K562 (cell line): Measurements from ENCODE around the gene SORT1. TPM values are rescaled to one million over a fixed set of nuclear protein-coding genes. Genes with fewer than 3 reads are reported as not detected.

Experiments
- ATAC-seq: fragments of 200-7000 bp; cut with Tn5 transposase; 3 replicates; pipeline ENCODE4 v1.9.1; 2020; ENCODE audit warnings: moderate library complexity
- BruUV-seq: library from RNA; stranded (reverse); fragments of 400-500 nt; replicated peaks from 2 replicates; lab custom pipeline; 2021; lab: Mats Ljungman, UMichigan
- CTCF ChIA-PET: fragments of 300-600 bp; formaldehyde crosslinking; extraction: SDS; loops from one replicate; lab custom pipeline; 2021; ENCODE audit warnings: low intra/inter-chr PET ratio; lab: Yijun Ruan, JAX
- POLR2A ChIA-PET: fragments of 300-600, 350-650 bp; sonication (Branson Sonifier 250); formaldehyde crosslinking; extraction: SDS; loops from one replicate; lab custom pipeline; 2021; ENCODE audit warnings: antibody characterized with exemption, inconsistent platforms; lab: Yijun Ruan, JAX
- DNase-seq, 4 experiments: peaks; one replicate each; pipeline versions ENCODE4 v3.0.0 to v3.0.0-alpha.2; 2011 to 2018; ENCODE audit warnings: low spot score in 3 of 4, mixed read lengths in 3 of 4; ENCODE audit errors: extremely low read depth in 1 of 4
- FAIRE-seq: peaks from 2 replicates; lab custom pipeline; 2011; peaks lifted over from hg19 to GRCh38; lab: Jason Lieb, UNC
- H2AFZ ChIP-seq: 2 replicates; pipeline ENCODE4 v1.6.0; 2011; ENCODE audit warnings: low read depth, low read length, control low read depth, inconsistent platforms
- H3K27ac ChIP-seq: fragments of 200-600 bp; 3 replicates; pipeline ENCODE4 v1.8.0; 2011; ENCODE audit warnings: low read depth, mild to moderate bottlenecking, control low read depth, inconsistent platforms, low read length, moderate library complexity, mixed read lengths; ENCODE audit errors: extremely low read depth
- H3K27me3 ChIP-seq, 2 experiments: fragments of 300-600 bp in 1 of 2; 2 replicates in 1 of 2; 3 replicates in 1 of 2; pipeline versions ENCODE4 v1.6.0 to v1.8.0; 2011; ENCODE audit warnings: inconsistent platforms in 2 of 2, low read length in 2 of 2, mild to moderate bottlenecking in 1 of 2, mixed read lengths in 1 of 2, moderate library complexity in 1 of 2; ENCODE audit not compliant: control insufficient read depth in 2 of 2, insufficient read depth in 2 of 2
- H3K36me3 ChIP-seq: fragments of 300-600 bp; 3 replicates; pipeline ENCODE4 v1.8.0; 2011; ENCODE audit warnings: mild to moderate bottlenecking, low read length, inconsistent platforms; ENCODE audit not compliant: control insufficient read depth, insufficient read depth
- H3K4me1 ChIP-seq, 2 experiments: fragments of 200-600 bp in 1 of 2; replicated peaks in 1 of 2; 2 replicates in 1 of 2; 3 replicates in 1 of 2; pipeline versions ENCODE4 v1.5.1 to v1.8.0; 2011; ENCODE audit warnings: inconsistent platforms in 2 of 2, low read length in 2 of 2, mild to moderate bottlenecking in 1 of 2, mixed read lengths in 1 of 2, moderate library complexity in 1 of 2; ENCODE audit not compliant: control insufficient read depth in 2 of 2, insufficient read depth in 2 of 2
- H3K4me2 ChIP-seq: 2 replicates; pipeline ENCODE4 v1.6.1; 2011; ENCODE audit warnings: low read length, control low read depth, inconsistent platforms, mixed read lengths; ENCODE audit not compliant: insufficient read depth
- H3K4me3 ChIP-seq: fragments of 200-600 bp; sonication (generic), shearing (Covaris generic); 2 replicates; pipeline ENCODE4 v1.5.1; 2016; ENCODE audit warnings: control low read depth, inconsistent platforms
- H3K79me2 ChIP-seq: fragments of 200-600 bp; 3 replicates; pipeline ENCODE4 v1.8.0; 2011; ENCODE audit warnings: low read length, inconsistent platforms; ENCODE audit not compliant: control insufficient read depth, insufficient read depth
- H3K9ac ChIP-seq, 2 experiments: 2 replicates each; pipeline versions ENCODE4 v1.6.0 to v1.6.1; 2011; ENCODE audit warnings: low read depth in 2 of 2, low read length in 2 of 2, control low read depth in 1 of 2, inconsistent platforms in 1 of 2, mild to moderate bottlenecking in 1 of 2, mixed read lengths in 1 of 2; ENCODE audit not compliant: insufficient read depth in 1 of 2
- H3K9me1 ChIP-seq: one replicate; pipeline ENCODE4 v1.6.0; 2011; ENCODE audit warnings: inconsistent platforms, mild to moderate bottlenecking, low read length, moderate library complexity; ENCODE audit not compliant: control insufficient read depth, insufficient read depth
- H3K9me3 ChIP-seq: replicated peaks from 2 replicates; pipeline ENCODE4 v1.5.1; 2011; ENCODE audit warnings: low read depth, low read length, inconsistent platforms; ENCODE audit not compliant: control insufficient read depth, insufficient read depth
- H4K20me1 ChIP-seq: replicated peaks from 2 replicates; pipeline ENCODE4 v1.6.1; 2011; ENCODE audit warnings: low read length, inconsistent platforms, mixed read lengths; ENCODE audit not compliant: control insufficient read depth, insufficient read depth
- CEBPB ChIP-seq: fragments of 450-650 bp; IDR thresholded peaks from 2 replicates; pipeline ENCODE4 v1.6.1; 2016; ENCODE audit warnings: missing genetic modification characterization, missing compliant biosample characterization
- CEBPG ChIP-seq, 3 experiments: fragments of 200-800 bp in 1 of 3; sonication (Bioruptor generic) in 1 of 3; sonication (generic) in 1 of 3; formaldehyde crosslinking in 1 of 3; IDR thresholded peaks in 2 of 3; conservative IDR thresholded peaks in 1 of 3; 2 replicates each; pipeline versions ENCODE4 v1.6.1 to v1.8.0; 2016 to 2022; ENCODE audit warnings: missing compliant biosample characterization in 2 of 3, missing genetic modification characterization in 2 of 3, mild to moderate bottlenecking in 1 of 3, missing genetic modification reagents in 1 of 3
- HDAC3 ChIP-seq: fragments of 450-650 bp; IDR thresholded peaks from 2 replicates; pipeline ENCODE4 v1.6.1; 2018; ENCODE audit warnings: borderline replicate concordance, mild to moderate bottlenecking, moderate library complexity; ENCODE audit not compliant: partially characterized antibody
- POU5F1 ChIP-seq: fragments of 150-350 bp; IDR thresholded peaks from 2 replicates; pipeline ENCODE4 v1.6.1; 2014; ENCODE audit warnings: borderline replicate concordance, low read length, low read depth, mild to moderate bottlenecking; ENCODE audit not compliant: partially characterized antibody
- SAP30 ChIP-seq: fragments of 200-600 bp; sonication (generic); IDR thresholded peaks from 2 replicates; pipeline ENCODE4 v1.6.1; 2012; ENCODE audit warnings: borderline replicate concordance, low read depth, mild to moderate bottlenecking, moderate library complexity, low read length, control low read depth, inconsistent platforms; ENCODE audit not compliant: insufficient read depth, poor library complexity, severe bottlenecking
- TRIM24 ChIP-seq, 2 experiments: fragments of 450-650 bp; IDR thresholded peaks; 2 replicates each; pipeline ENCODE4 v1.6.1; 2016
- ZFP36 ChIP-seq: fragments of 150-350 bp; IDR thresholded peaks from 2 replicates; pipeline ENCODE4 v1.6.1; 2018; ENCODE audit warnings: low read length, low read depth; ENCODE audit not compliant: partially characterized antibody
- ZNF175 ChIP-seq: fragments of 200-800 bp; sonication (Bioruptor generic); IDR thresholded peaks from 2 replicates; pipeline ENCODE4 v1.6.1; 2016; ENCODE audit warnings: low read depth, mild to moderate bottlenecking, missing genetic modification characterization, missing compliant biosample characterization
- ZNF431 ChIP-seq: sonication (generic); formaldehyde crosslinking; IDR thresholded peaks from 2 replicates; pipeline ENCODE4 v1.8.0; 2022; ENCODE audit warnings: mild to moderate bottlenecking, missing genetic modification reagents
- WGBS: fragments of 100-300 bp; shearing (Covaris generic); methylation state at CpG from one replicate; pipeline ENCODE4 v1.1.6; 2016; ENCODE audit warnings: low coverage, mixed read lengths; ENCODE audit not compliant: insufficient coverage; ENCODE audit errors: missing lambda C conversion rate; 5-methylcytosine and 5-hydroxymethylcytosine counted together
- in situ Hi-C: fragments of 300-500 bp; cut with MboI; formaldehyde crosslinking; loops from 4 replicates; pipeline ENCODE4 v1.15.0; 2018; ENCODE audit warnings: inconsistent platforms, mixed read lengths
- intact Hi-C: fragments of 100-400 bp; cut with micrococcal nuclease; formaldehyde crosslinking; loops from 2 replicates; pipeline ENCODE4 v1.14.2; 2022
- polyA plus RNA-seq, 8 experiments: library from polyadenylated mRNA; depleted of rRNA in 4 of 8; stranded (reverse) in 5 of 8; unstranded in 3 of 8; fragments of >200 nt; fragmentation: Nextera tagmentation in 2 of 8; fragmentation: Illumina TruSeq in 1 of 8; extraction: Ambion mirVana in 2 of 8; extraction: Trizol in 1 of 8; gene quantifications; 2 replicates each; pipeline versions ENCODE4 v1.2.1 to v1.2.3, GENCODE V29; 2011 to 2014; ENCODE audit warnings: inconsistent platforms in 1 of 8, missing spikeins in 1 of 8
- total RNA-seq, 7 experiments: library from RNA; depleted of rRNA in 6 of 7; stranded (reverse); fragments of >200 nt in 6 of 7; fragmentation: Illumina TruSeq in 2 of 7; extraction: Trizol in 2 of 7; gene quantifications; 2 replicates each; pipeline versions ENCODE4 v1.2.1 to v1.2.3, GENCODE V29; 2011 to 2021; ENCODE audit warnings: low replicate concordance in 1 of 7
- TF ChIP-seq, protein P1 (sequence below), 2 experiments: fragments of 450-650 bp in 1 of 2; sonication (generic) in 1 of 2; formaldehyde crosslinking in 1 of 2; IDR thresholded peaks in 1 of 2; conservative IDR thresholded peaks in 1 of 2; 2 replicates each; pipeline versions ENCODE4 v1.6.1 to v1.8.1; 2016 to 2023; ENCODE audit warnings: mild to moderate bottlenecking in 2 of 2, moderate library complexity in 2 of 2, inconsistent platforms in 1 of 2, missing genetic modification reagents in 1 of 2
- TF ChIP-seq, protein P2 (sequence below): fragments of 450-650 bp; formaldehyde crosslinking; IDR thresholded peaks from 2 replicates; pipeline ENCODE4 v1.4.0; 2020; ENCODE audit warnings: mild to moderate bottlenecking, moderate library complexity

Gene SORT1
- total and polyA plus RNA-seq, 9 of the 15 experiments (the other 6 are each of a cell fraction or from before 2014, with no cell fraction given) = 27.4 to 112 (median 65.0) TPM

DNA sequence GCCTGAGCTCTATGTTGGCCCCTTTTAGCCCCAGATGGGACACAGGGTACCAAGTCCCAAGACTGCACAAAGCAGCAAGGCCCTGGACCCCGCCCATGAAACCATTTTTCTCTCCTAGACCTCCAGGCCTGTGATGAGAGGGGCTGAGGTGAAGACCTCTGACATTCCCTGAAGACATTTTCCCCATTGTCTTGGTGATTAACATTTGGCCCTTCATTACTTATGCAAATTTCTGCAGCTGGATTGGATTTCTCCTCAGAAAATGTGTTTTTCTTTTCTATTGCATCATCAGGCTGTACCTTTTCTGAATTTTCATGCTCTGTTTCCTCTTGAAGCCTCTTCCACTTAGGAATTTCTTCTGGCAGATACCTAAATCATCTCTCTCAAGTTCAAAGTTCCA lies 36.8 kb upstream of the SORT1 start (continued):
- TF ChIP-seq, protein P1, sequence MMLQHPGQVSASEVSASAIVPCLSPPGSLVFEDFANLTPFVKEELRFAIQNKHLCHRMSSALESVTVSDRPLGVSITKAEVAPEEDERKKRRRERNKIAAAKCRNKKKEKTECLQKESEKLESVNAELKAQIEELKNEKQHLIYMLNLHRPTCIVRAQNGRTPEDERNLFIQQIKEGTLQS (IDR thresholded peaks at IDR 0.05) = peak; percentile 91
- TF ChIP-seq, protein P1 (CRISPR knock-in tag; conservative IDR thresholded peaks at IDR 0.05) = no peak
- TF ChIP-seq ZNF175 (CRISPR knock-in tag) (no peak), CEBPG (CRISPR knock-in tag; IDR thresholded peaks at IDR 0.05) (peak; percentile 38; the same call in 1 of the 2 replicates), CEBPG (tag; conservative IDR thresholded peaks at IDR 0.05 in 1 of 2, IDR thresholded peaks at IDR 0.05 in 1 of 2) (peak; percentile 76 to 78), TRIM24 (IDR thresholded peaks at IDR 0.05) (peak; percentile 69 to 74), HDAC3 (no peak), CEBPB (tag) (peak; percentile 72)
- TF ChIP-seq, protein P2, sequence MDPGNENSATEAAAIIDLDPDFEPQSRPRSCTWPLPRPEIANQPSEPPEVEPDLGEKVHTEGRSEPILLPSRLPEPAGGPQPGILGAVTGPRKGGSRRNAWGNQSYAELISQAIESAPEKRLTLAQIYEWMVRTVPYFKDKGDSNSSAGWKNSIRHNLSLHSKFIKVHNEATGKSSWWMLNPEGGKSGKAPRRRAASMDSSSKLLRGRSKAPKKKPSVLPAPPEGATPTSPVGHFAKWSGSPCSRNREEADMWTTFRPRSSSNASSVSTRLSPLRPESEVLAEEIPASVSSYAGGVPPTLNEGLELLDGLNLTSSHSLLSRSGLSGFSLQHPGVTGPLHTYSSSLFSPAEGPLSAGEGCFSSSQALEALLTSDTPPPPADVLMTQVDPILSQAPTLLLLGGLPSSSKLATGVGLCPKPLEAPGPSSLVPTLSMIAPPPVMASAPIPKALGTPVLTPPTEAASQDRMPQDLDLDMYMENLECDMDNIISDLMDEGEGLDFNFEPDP (CRISPR knock-in tag) = no peak

DNA sequence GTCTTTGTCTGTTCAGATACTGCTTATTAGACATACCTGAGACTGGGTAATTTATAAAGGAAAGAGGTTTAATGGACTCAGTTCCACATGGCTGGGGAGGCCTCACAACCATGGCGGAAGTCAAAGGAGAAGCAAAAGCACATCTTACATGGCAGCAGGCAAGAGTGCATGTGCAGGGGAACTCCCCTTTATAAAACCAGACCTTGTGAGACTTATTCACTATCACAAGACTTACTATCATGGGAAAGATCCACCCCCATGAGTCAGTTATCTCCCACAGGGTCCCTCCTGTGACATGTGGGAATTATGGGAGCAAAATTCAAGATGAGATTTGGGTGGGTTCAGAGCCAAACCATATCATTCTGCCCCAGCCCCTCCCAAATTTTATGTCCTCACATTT lies 35.6 kb upstream of the SORT1 start:
- ATAC-seq (no peak), FAIRE-seq (no peak), DNase-seq (no peak)
- no peak overlapping the region for H2AFZ ChIP-seq
- H3K36me3 ChIP-seq = no peaks in the 10 kb centered on the region
- H3K79me2 ChIP-seq = no peaks in the 10 kb centered on the region
- intact Hi-C loops (no loop called here), in situ Hi-C loops (no loop called here)
- H3K27me3 ChIP-seq = no peaks in the 10 kb centered on the region
- peaks cover 0 to 4% of the 10 kb centered on the region in 2 experiments; a peak in 2 of 5 replicates for H3K4me1 ChIP-seq
- CTCF ChIA-PET = no interaction called here
- no TSS peak for BruUV-seq
- H3K27ac ChIP-seq = no peak overlapping the region
- POLR2A ChIA-PET = no interaction called here
- no peak overlapping the region for H3K9ac ChIP-seq
- H3K9me3 ChIP-seq = peaks cover 2% of the 10 kb centered on the region; the same call in 1 of the 2 replicates
- no peak overlapping the region for H3K4me3 ChIP-seq
- H4K20me1 ChIP-seq = no peaks in the 10 kb centered on the region
- WGBS = 67% methylated on average over 1 of the region's 1 CpG
- no peak for TF ChIP-seq SAP30
- peak; percentile 92 for TF ChIP-seq ZNF431 (CRISPR knock-in tag)
- peak; percentile 56 for TF ChIP-seq ZFP36
- TF ChIP-seq POU5F1 = no peak
- no peak overlapping the region for H3K4me2 ChIP-seq
- no peaks in the 10 kb centered on the region for H3K9me1 ChIP-seq
